ENCODE data around the gene MAN1A2. TPM values are rescaled to one million over a fixed set of nuclear protein-coding genes. Genes with fewer than 3 reads are reported as not detected.

Gene MAN1A2
- total RNA-seq, 1 donor from 2014 or later = 42.7 TPM

- DNase-seq (ENCODE audit: low spot score) = no peak
- Mint-ChIP-seq H3K4me3 (ENCODE audit: unreplicated experiment) (no peak overlapping the region), H3K27ac (ENCODE audit: unreplicated experiment) (no peak overlapping the region), H3K36me3 (ENCODE audit: low read depth) (no peaks in the 10 kb centered on the region), H3K4me1 (ENCODE audit: low read depth) (peaks cover 23% of the 10 kb centered on the region), H3K9me3 (ENCODE audit: low read depth) (peaks cover 2% of the 10 kb centered on the region), H3K27me3 (ENCODE audit: low read depth) (no peaks in the 10 kb centered on the region)
- no peak for TF ChIP-seq CTCF (IDR thresholded peaks at IDR 0.05)
These were observed 3.6 kb upstream of the MAN1A2 start for GRCh38 chr1:117363571-117364048.

GRCh38 chr1:117364240-117364639 lies 3.0 kb upstream of the MAN1A2 start:
- H3K4me1 Mint-ChIP-seq (ENCODE audit: low read depth) = peaks cover 28% of the 10 kb centered on the region
- H3K9me3 Mint-ChIP-seq (ENCODE audit: low read depth) = peaks cover 2% of the 10 kb centered on the region
- DNase-seq (ENCODE audit: low spot score) = no peak
- H3K27me3 Mint-ChIP-seq (ENCODE audit: low read depth) = no peaks in the 10 kb centered on the region
- no peak overlapping the region for H3K4me3 Mint-ChIP-seq (ENCODE audit: unreplicated experiment)
- H3K36me3 Mint-ChIP-seq (ENCODE audit: low read depth) = no peaks in the 10 kb centered on the region
- no peak overlapping the region for H3K27ac Mint-ChIP-seq (ENCODE audit: unreplicated experiment)
- no peak for TF ChIP-seq CTCF (IDR thresholded peaks at IDR 0.05)

- Mint-ChIP-seq H3K36me3 (ENCODE audit: low read depth) (no peaks in the 10 kb centered on the region), H3K9me3 (ENCODE audit: low read depth) (no peaks in the 10 kb centered on the region), H3K27ac (ENCODE audit: unreplicated experiment) (peak overlapping the region; percentile 95), H3K4me1 (ENCODE audit: low read depth) (peaks cover 41% of the 10 kb centered on the region), H3K27me3 (ENCODE audit: low read depth) (no peaks in the 10 kb centered on the region), H3K4me3 (ENCODE audit: unreplicated experiment) (peak overlapping the region; percentile 91)
- TF ChIP-seq CTCF (IDR thresholded peaks at IDR 0.05) = no peak
- DNase-seq (ENCODE audit: low spot score) = no peak
These were observed 1.7 kb upstream of the MAN1A2 start for GRCh38 chr1:117365350-117366176.

GRCh38 chr1:117366177-117367045 lies 838 bp upstream of the MAN1A2 start:
- peak overlapping the region; percentile 95 for H3K27ac Mint-ChIP-seq (ENCODE audit: unreplicated experiment)
- H3K36me3 Mint-ChIP-seq (ENCODE audit: low read depth) = no peaks in the 10 kb centered on the region
- no peak for DNase-seq (ENCODE audit: low spot score)
- no peaks in the 10 kb centered on the region for H3K9me3 Mint-ChIP-seq (ENCODE audit: low read depth)
- TF ChIP-seq CTCF (IDR thresholded peaks at IDR 0.05) = no peak
- H3K4me1 Mint-ChIP-seq (ENCODE audit: low read depth) = peaks cover 48% of the 10 kb centered on the region
- H3K4me3 Mint-ChIP-seq (ENCODE audit: unreplicated experiment) = peak overlapping the region; percentile 91
- no peaks in the 10 kb centered on the region for H3K27me3 Mint-ChIP-seq (ENCODE audit: low read depth)

All from chondrocyte (in vitro differentiated cells).